Heart left ventricle (tissue), 13 donors: ENCODE results near the gene DNM1.

Source experiments
- CTCF ChIP-seq, 12 donors: fragments of 200-600 bp; sonication (generic) in 4 of 12; IDR thresholded peaks; one replicate each; pipeline versions ENCODE4 v1.5.0 to v1.8.0; 2018 to 2022; ENCODE audit warnings: antibody characterized with exemption in 12 of 12, mild to moderate bottlenecking in 5 of 12
- POLR2A ChIP-seq, 2 donors: fragments of 450-650 bp; IDR thresholded peaks; one replicate each; pipeline ENCODE4 v1.6.1; 2017; ENCODE audit warnings: antibody characterized with exemption in 2 of 2, mild to moderate bottlenecking in 2 of 2, moderate library complexity in 2 of 2
- donor health status: ischemic (EF 13 %, LVEDD 7.1; RV severe dilation, severe dysfunction).
- donor health status: DM: no; HTN: yes; CAD: no.
- donor health status: DM: no; HTN: no; CAD: no.
- donor health status: ischemic (EF 25% LVEDD 6.9; RV normal size, moderate dysfunction).
- donor health status: ischemic (EF 25% LVEDD 5.7; RV mildly dilated, moderate dysfunction).
- donor health status: ischemic (EF 35%, LVEDD 5.7; RV mildly dilated, moderate dysfunction).
- donor health status: nonischemic (EF 11% LVEDD 7.7; RV severe dilation, severe dysfunction).
- donor health status: DM: yes; HTN: yes; CAD: no.
- donor health status: PGD.
- donor health status: ischemic (EF 29% LVEDD 5.4; RV normal size, mild dysfunction).
- donor health status: nonischemic (EF 23%, LVEDD 6.1; RV moderate dilation, normal function).

GRCh38 chr9:128293091-128293490, 89.9 kb downstream of the DNM1 start:
- TF ChIP-seq CTCF (IDR thresholded peaks at IDR 0.05) (no peak), POLR2A (IDR thresholded peaks at IDR 0.05) (no peak)
